ENCODE results near the gene CARMIL1.

- TF ChIP-seq PHF8 (conservative IDR thresholded peaks at IDR 0.05; ENCODE audit: low read depth, low read length) (no peak), HDAC2 (IDR thresholded peaks at IDR 0.05; ENCODE audit: borderline replicate concordance in 1 of 2, low read depth in 2 of 2, low read length in 2 of 2) (no peak), CEBPB (IDR thresholded peaks at IDR 0.05; ENCODE audit: low read depth, low read length) (no peak), POLR2AphosphoS5 (IDR thresholded peaks at IDR 0.05; ENCODE audit: low read depth, low read length) (no peak), POLR2A (IDR thresholded peaks at IDR 0.05; ENCODE audit: control extremely low read depth in 1 of 2, low read depth in 2 of 2, low read length in 2 of 2) (no peak), MAFK (IDR thresholded peaks at IDR 0.05; ENCODE audit: low read depth, low read length) (no peak), CBX5 (IDR thresholded peaks at IDR 0.05; ENCODE audit: low read depth, low read length) (no peak), SP2 (IDR thresholded peaks at IDR 0.05; ENCODE audit: low read length) (no peak), CTCF (IDR thresholded peaks at IDR 0.05; ENCODE audit: control extremely low read depth in 1 of 3, insufficient read depth in 1 of 3, low read depth in 1 of 3, low read length in 3 of 3) (no peak), MAX (IDR thresholded peaks at IDR 0.05) (no peak), JUND (IDR thresholded peaks at IDR 0.05; ENCODE audit: low read length) (no peak), E2F6 (IDR thresholded peaks at IDR 0.05) (no peak)
Observed at GRCh38 chr6:25560865-25561264, 281.7 kb downstream of the CARMIL1 start.

Measured in H1 (cell line).